Limb (tissue), 2 donors: ENCODE results near the gene INSRR.

Experiments used
- DNase-seq, 2 donors: peaks; one replicate each; pipeline ENCODE4 v3.0.0-alpha.2; 2016; ENCODE audit errors: extremely low spot score in 2 of 2

INSRR gene

DNA sequence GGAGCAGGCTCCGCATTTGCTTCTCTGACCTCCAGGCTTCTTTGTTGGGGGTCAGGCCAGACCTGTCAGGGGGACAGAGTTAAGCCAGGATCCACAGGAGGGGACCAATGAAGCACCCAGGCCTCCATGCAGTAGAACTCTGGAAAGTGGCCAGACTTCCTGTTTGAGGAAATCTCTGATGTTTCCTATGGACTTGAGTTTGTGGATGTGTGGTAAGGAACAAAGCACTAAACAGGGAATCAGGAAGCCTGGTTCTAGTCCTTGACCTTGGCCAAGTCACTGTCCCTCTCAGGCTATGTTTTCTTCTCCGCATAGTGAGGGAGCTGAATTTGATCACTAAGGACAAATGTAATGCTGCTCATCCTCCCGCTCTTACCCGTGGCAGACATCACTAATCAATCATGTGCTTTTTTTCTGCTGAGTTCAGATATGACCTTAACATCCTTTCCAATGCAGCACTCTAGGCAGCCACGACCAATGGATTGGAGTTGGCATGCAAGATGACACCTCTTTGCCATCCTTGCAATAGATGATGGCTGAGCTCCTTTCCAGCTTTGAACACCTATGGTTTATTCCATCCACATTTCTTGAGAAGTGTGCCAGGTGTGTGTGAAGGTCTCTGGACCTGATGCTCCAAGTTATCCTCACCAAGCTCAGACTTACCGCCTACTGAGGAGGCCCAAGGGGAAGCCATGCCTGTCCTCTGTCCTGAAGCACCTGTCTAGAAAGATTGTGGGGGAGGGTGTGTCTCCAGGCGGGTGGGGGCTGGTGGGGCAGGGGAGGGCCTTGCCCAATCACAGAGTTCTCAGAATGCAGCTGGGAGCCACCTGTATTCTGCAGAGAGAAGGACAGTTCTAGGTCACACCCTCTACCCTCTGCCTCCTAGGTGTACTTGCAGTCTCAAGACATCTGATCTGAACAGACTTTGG lies 52.1 kb downstream of the INSRR start:
- DNase-seq = no peak

DNA sequence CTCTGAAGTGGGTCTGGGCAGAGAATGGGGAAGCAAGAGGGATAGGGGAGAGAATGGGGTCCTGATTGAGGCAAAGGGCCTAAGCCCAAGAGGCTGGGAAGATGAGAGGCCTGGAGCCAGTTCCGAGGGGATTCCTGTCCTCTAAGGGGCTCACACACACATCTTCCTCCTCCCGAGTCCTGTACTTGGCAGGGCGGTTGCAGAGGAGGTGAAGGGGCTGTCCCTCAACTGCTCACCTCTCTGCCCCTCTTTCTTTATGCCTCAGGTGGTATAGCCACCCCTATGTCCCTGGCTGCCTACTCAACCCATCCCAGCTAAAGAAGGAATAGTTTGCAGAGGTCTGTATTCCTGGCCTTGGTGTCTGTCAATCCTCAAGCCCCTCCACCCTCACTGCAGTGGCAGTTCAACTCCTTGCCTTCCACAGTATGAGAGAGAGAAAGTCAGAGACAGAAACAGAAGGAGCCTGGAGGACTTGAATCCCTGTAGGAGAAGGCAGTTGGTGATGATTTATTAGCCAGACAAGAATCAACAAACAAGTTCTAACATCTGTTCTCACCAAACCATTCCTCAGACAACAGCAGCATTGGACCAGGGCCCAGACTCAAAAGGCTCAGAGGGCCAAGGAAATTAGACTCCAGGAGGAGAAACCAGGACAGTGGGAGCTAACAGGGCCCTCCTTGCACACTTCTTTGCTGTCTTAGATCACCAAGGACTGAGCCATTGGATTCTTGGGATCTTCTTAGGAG lies 53.0 kb downstream of the INSRR start:
- peak in 1 of 2 donors; percentile 45 for DNase-seq

DNA sequence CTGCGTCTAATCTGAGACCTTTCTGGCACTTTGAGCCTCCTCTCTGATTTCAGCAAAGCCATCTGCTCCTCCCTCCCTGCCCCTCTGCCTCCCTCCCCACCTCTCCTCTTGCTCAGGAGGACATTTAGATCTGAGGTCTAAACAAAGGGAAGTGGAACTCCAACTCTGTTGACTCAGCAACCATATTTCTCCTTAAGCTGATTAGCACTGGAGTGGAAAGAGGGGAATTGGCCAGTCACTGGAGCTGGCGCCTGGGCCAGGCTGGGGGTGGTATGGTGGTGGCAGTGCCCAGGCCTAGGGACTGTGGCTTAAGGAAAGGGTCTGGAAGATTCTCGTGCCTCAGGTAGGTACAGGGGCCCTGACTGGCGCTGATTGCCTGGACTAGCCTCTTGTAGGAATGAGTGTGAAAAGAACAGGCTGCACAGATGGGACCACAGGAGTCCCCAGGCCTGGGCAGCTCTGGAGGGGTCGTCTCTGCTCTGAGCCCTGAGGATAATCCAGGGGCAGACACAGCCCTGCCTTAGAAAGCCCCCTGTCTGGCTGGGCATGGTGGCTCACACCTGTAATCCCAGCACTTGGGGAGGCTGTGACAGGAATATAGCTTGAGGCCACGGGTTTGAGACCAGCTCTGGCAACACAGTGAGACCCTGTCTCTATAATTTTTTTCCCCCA lies 54.2 kb downstream of the INSRR start:
- no peak for DNase-seq

DNA sequence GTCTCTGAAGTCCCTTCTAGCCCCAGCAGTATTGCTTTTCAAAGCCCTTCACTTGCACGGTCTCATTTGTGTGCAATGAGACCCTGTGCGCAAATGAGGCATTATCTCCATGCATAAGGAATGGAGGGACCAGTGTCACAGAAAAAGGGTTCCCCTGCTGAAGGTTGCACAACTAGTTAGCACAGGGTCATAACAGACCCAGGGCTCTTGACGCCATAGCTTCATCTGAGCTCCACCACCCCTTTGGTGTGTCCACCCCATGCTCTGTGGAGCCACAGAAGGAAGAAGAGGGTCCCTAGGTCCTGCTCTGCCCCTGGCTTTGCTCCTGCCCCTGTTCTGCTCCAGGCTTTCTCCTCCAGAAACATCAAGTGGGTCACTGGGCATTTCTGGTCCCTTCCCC lies 54.9 kb downstream of the INSRR start:
- DNase-seq = no peak

DNA sequence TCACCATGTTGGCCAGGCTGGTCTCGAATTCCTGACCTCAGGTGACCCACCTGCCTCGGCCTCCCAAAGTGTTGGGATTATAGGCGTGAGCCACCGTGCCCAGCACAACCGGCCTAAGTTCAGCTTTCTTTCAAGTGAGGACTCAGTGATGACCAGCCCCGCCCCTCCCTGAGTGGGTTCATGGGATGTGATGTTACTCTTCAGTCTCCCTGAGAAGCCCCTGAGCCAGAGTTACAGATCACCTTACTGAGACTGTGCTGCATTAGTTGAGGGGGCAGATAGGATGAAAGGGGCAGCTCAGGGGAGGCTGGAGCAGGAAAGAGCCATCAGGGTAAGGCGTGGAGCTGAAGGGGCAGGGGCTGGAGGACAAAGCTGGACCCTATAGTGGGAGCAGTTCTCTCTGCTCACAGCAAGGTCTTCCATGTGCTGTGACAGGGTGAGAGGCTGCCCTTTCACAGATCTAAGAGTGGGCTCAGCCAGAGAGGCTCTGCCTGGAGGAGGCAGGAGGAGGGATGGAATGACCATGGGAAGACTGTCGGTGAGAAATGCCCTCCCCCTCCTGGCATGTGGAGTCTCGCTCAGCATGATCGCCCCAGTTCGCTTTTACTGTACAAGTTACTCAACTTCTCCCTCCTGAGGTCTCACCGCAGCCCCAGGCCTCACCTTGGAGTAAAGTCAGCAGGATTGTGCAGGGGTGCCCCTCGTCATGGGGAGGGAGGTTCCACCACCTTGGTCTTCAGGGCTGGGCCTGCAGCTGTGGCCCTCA lies 55.6 kb downstream of the INSRR start:
- no peak for DNase-seq

DNA sequence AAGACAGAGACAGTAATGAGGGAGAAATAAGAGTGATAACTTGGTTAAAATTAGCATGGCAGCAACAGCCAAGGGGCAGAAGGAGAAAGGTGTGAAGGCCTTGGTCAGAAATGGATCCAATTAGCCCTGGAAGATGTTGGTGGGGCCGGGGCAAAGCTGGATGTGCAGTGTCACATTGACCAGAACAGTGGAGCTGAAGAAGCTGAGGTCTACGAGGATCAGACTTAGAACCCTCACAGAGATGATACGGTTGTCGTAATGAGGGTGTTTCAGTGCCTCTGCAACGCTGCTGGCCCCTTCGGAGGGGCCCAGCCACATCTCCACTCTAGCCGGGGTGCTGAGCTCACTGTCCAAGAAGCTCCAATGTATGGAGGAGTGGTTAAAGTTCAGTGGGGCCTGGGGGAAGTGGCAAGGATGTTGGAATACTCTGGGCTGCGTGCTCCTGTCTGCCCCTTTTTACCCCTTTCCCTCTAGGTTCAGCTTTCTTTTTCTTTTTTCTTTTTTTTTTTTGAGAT lies 56.4 kb downstream of the INSRR start:
- no peak for DNase-seq

DNA sequence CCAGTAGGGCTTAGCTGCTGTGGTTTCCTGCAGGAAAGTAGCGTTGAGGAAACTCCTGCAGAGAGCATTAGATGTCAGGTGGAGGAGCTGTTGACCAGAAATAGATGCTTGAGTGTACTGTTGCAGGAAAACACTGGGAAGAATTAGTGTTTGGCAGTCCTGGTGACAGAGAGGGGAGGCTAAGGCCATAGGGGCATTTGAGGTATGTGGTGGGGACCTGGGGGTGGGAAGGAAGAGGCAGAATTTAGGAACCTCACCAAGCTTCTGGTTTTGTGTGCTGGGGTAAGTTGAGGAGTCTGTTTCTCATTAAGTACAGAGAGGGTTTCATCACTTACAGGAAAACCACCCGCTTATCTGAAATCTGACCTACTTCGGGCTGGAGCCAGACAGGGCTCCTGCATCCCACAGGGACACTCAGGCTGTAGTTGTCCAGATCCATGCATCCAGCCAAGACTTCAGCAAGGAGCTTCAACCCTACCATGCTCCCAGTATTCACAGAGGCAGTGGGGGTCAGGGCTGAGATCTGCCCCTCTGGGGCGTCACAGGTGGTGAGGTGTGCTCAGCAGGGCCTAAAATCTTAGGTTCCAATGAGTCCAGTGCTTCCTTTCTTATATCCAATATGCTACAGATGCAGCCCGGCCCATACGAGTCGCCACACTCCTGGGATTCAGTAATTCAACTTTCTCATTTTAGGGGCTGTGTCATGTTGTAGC lies 57.4 kb downstream of the INSRR start:
- peak in 1 of 2 donors; percentile 52 for DNase-seq

DNA sequence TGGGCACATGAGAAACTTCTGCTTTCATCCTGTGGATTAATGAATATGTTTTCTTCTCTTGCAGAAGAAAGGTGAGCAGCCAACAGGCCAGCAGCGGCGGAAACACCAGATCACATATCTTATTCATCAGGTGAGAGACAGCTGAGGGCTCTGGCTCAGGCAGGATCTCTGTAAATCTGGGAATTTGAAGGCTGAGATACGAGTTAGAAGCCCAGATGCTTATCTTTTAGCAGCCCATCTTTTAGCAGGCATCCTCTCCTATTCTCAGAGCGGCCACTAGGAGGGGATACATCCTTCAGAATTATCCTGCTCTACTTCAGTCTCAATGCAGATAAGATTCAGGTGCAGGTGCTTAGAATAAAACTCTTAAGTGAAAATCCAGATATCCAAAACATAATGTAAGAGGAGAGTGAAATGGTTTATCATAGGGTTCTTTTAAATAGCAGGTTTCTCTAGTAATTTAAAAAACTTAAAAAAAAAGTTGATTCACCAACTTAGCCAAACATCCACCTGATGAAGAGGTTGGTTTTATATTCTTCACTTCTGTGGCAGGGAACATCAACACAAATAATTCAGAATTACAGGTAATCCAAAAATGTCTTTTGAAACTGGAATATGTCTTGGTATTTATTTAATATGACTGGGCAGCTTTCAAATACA lies 61.6 kb downstream of the INSRR start:
- peak; percentile 60 to 61 for DNase-seq

DNA sequence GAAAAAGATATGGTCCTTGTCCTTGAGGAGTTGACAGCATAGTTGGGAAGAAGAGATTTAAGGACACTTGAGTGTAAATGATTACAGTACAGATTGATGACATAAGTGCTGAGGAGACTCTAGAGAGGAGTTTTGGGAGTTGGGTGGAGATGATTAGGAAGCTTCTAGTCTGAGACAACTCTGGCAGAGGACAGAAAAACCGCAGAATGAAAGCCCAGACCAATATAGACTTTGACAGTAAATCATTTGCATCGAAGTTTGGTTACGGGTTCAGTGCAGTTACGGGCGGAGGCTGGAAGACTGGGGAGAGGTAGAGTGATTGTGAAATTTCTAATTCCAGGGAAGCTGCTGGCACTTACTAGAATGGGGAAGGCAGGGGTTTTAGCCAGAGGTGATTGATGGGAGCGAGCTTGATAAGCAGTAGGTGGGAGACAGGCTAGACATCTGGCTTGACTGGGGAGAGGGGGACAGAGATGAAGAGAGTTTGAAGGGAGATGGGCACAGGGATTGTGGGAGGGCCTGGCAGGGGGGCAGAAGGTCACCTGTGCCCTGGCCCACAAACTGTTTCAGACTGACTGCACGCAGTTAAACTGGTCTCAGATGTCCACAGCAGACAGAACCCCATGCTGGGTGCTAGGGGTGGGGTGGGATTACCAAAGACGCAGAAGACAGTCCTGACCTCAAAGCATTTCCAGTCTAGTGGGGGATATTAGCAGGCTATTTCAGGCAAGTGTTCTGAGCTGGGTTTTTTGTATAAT lies 62.4 kb downstream of the INSRR start:
- DNase-seq = no peak

DNA sequence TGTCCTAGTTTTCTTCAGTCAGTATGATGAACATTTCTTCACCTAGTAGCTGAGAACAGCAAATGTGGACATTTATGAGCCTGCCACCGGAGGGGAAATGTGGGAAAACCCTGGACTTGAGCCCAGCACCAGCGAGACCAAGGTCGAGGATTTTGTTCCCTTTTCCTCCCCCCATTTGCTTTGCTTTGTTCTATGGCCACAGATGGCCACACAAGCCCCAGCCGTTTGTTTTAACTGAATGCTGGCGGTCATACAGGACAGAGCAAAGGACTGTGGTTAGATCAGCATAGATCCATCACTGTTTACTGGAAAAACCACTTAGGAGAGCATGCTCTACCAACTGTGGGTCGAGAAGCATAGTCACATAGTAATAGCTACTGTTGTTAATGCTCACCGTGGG lies 63.1 kb downstream of the INSRR start:
- no peak for DNase-seq

DNA sequence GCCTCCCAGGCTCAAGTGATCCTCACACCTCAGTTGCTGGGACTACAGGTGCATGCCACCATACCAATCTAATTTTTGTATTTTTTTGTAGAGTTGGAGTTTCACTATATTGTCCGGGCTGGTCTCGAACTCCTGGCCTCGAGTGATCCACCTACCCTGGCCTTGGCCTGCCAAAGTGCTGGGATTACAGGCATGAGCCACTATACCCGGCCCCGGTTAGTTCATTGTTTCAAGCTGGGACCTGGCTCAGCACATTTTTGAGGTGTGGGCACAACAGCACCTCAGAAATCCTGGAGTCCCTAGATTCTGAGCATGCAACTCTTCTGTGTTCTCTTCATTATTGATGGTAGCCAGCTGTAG lies 63.6 kb downstream of the INSRR start:
- no peak for DNase-seq

DNA sequence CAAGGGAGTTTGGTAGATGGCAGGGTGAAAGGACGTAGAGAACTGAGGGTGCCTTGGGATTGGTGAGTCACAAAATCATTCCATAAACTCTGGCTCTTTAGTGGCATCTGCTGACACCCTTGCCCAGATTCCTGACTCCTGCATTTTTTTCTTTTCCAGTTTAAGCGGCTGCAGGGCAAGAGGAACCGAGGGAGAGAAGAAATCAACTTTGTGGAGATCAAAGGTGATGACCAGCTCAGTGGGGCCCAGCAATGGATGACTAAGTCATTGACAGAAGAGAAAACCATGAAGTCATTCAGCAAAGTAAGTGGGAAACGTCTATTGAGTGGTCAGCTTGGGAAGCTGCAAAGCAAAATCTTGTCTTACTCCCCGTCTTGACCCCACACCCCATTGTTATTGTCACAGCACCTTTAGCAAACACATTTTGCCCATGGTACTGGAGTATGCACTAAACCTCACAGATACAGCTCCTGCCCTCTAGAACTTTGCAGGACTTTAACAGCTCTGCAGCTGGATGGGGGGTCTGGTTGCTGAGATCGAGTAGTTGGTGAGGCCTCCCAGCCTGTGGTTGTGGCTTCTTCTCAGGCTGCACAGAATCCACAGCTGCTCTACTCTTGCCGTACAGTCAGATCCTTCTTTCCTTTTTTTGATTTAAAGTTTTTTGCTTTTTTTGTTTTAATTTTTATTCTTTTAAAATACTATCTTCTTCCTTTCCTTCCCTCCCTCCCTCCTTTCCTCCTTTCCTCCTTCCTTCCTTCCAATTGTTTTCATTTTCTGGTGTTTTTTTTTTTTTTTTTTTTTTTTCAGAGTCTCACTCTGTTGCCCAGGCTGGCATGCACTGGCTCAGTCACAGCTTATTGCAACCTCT lies 64.2 kb downstream of the INSRR start:
- DNase-seq = no peak
